OCI-LY3 (cell line): Measurements from ENCODE around the gene EAF1.

Experiments
- CTCF ChIP-seq: fragments of 200-600, 300-600 bp; sonication (generic); IDR thresholded peaks from 2 replicates; pipeline ENCODE4 v1.5.1; 2014; ENCODE audit warnings: antibody characterized with exemption, low read length, low read depth
- EZH2phosphoT487 ChIP-seq: fragments of 200-600 bp; shearing (Covaris generic); IDR thresholded peaks from 2 replicates; pipeline ENCODE4 v1.6.1; 2018; ENCODE audit warnings: antibody characterized with exemption, mixed run types, low read depth

DNA sequence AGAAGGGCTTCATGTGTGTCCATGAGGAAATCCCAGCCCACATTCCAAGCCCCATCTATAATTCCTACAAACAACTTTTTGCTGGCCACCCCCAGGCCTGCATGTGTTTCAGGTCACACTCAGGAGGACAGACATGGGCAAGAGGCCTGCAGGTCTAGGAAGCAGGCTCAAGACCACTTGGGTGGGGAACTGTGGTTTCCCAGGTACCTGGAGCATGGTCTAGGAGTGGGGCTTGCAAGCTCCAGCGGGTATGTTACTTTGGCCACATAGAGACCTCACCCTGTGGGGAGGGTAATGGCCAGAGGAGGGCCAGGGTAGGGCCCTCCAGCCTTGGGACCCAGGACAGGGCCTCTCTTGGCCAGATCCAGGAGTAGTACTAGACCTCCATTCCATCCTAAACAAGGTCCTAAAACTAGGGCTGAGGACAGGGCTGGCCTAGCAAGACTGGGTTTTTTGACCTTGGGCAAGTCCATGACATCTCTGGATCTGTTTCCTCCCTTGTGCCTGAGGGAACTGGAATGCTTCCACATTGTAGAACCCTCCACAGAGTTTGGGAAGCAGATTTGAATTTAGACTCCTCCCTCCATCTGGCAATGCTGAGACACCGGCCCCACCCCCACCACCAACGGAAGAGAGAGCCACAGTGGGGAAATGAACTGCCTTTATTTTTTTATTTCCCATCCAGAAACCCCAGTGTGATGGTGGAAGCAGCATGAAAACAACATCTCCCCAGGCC, 22.3 kb downstream of the EAF1 start:
- TF ChIP-seq CTCF (no peak), EZH2phosphoT487 (no peak)
